ENCODE data around the gene GFRA1. TPM values are rescaled to one million over a fixed set of nuclear protein-coding genes. Genes with fewer than 3 reads are reported as not detected.

Gene GFRA1
- total and polyA plus RNA-seq, 2 experiments from 2014 or later, result 0.48 to 2.9 TPM

- peaks cover 6% of the 10 kb centered on the region for H3K27me3 ChIP-seq
- DNase-seq (ENCODE audit: low spot score), result no peak
- no peaks in the 10 kb centered on the region for H3K36me3 ChIP-seq (replicated peaks; ENCODE audit: insufficient read depth, low read depth)
- H3K27ac ChIP-seq, result no peak overlapping the region
- H4K20me1 ChIP-seq (ENCODE audit: insufficient read depth, poor library complexity, severe bottlenecking), result no peaks in the 10 kb centered on the region
- H3K4me3 ChIP-seq, result no peak overlapping the region
- no peaks in the 10 kb centered on the region for H3K9me3 ChIP-seq (ENCODE audit: low read depth)
- H3K79me2 ChIP-seq, result no peaks in the 10 kb centered on the region
- no peak overlapping the region for H3K4me2 ChIP-seq
- no peaks in the 10 kb centered on the region for H3K9me2 ChIP-seq (replicated peaks; ENCODE audit: insufficient read depth)
- no peak overlapping the region for H2AFZ ChIP-seq
- H3K4me1 ChIP-seq (ENCODE audit: insufficient read depth), result no peaks in the 10 kb centered on the region
- no peak for TF ChIP-seq EZH2phosphoT487 (IDR thresholded peaks at IDR 0.05; ENCODE audit: low read depth, severe bottlenecking, unreplicated experiment)
- no peak for TF ChIP-seq EZH2 (IDR thresholded peaks at IDR 0.05; ENCODE audit: borderline replicate concordance)
- TF ChIP-seq CTCF (IDR thresholded peaks at IDR 0.05; ENCODE audit: poor library complexity), result no peak
These were observed 121.9 kb downstream of the GFRA1 start for GRCh38 chr10:116151076-116151475.

GRCh38 chr10:116150606-116151005 lies 122.4 kb downstream of the GFRA1 start:
- Histone ChIP-seq H3K4me3 (no peak overlapping the region), H3K36me3 (replicated peaks; ENCODE audit: insufficient read depth, low read depth) (no peaks in the 10 kb centered on the region), H2AFZ (no peak overlapping the region), H3K9me3 (ENCODE audit: low read depth) (no peaks in the 10 kb centered on the region), H3K4me1 (ENCODE audit: insufficient read depth) (no peaks in the 10 kb centered on the region), H4K20me1 (ENCODE audit: insufficient read depth, poor library complexity, severe bottlenecking) (no peaks in the 10 kb centered on the region), H3K9me2 (replicated peaks; ENCODE audit: insufficient read depth) (no peaks in the 10 kb centered on the region), H3K27me3 (peaks cover 6% of the 10 kb centered on the region), H3K4me2 (no peak overlapping the region), H3K27ac (no peak overlapping the region), H3K79me2 (no peaks in the 10 kb centered on the region)
- DNase-seq (ENCODE audit: low spot score), result no peak
- no peak for TF ChIP-seq CTCF (IDR thresholded peaks at IDR 0.05; ENCODE audit: poor library complexity)
- no peak for TF ChIP-seq EZH2 (IDR thresholded peaks at IDR 0.05; ENCODE audit: borderline replicate concordance)
- no peak for TF ChIP-seq EZH2phosphoT487 (IDR thresholded peaks at IDR 0.05; ENCODE audit: low read depth, severe bottlenecking, unreplicated experiment)
- WGBS (ENCODE audit: low lambda C conversion rate, missing lambda C conversion rate), result 67% methylated on average over 6 of the region's 6 CpGs

- 90% methylated on average over 15 of the region's 15 CpGs for WGBS (ENCODE audit: low lambda C conversion rate, missing lambda C conversion rate)
- DNase-seq (ENCODE audit: low spot score), result no peak
- Histone ChIP-seq H3K27ac (no peak overlapping the region), H4K20me1 (ENCODE audit: insufficient read depth, poor library complexity, severe bottlenecking) (no peaks in the 10 kb centered on the region), H3K36me3 (replicated peaks; ENCODE audit: insufficient read depth, low read depth) (no peaks in the 10 kb centered on the region), H3K4me1 (ENCODE audit: insufficient read depth) (no peaks in the 10 kb centered on the region), H3K4me2 (no peak overlapping the region), H3K27me3 (peaks cover 3% of the 10 kb centered on the region), H2AFZ (no peak overlapping the region), H3K79me2 (no peaks in the 10 kb centered on the region), H3K9me3 (ENCODE audit: low read depth) (no peaks in the 10 kb centered on the region), H3K4me3 (no peak overlapping the region), H3K9me2 (replicated peaks; ENCODE audit: insufficient read depth) (no peaks in the 10 kb centered on the region)
- TF ChIP-seq EZH2phosphoT487 (IDR thresholded peaks at IDR 0.05; ENCODE audit: low read depth, severe bottlenecking, unreplicated experiment) (no peak), CTCF (IDR thresholded peaks at IDR 0.05; ENCODE audit: poor library complexity) (no peak)
These were observed 125.7 kb downstream of the GFRA1 start for GRCh38 chr10:116147147-116147905.

All from hepatocyte (in vitro differentiated cells).